Stimulated activated CD4-positive, alpha-beta T cell treated with anti-CD3 and anti-CD28 coated beads, Interleukin-12 subunit alpha, Interleukin-12 subunit beta, amount 100 ng/mL, for 24 hours (primary cell): ENCODE data around the gene UBASH3B.

Experiments used
- DNase-seq, 2 experiments: peaks; one replicate each; pipeline ENCODE4 v3.0.0-alpha.2; 2020; ENCODE audit warnings: low read depth in 2 of 2

Gene UBASH3B

DNA sequence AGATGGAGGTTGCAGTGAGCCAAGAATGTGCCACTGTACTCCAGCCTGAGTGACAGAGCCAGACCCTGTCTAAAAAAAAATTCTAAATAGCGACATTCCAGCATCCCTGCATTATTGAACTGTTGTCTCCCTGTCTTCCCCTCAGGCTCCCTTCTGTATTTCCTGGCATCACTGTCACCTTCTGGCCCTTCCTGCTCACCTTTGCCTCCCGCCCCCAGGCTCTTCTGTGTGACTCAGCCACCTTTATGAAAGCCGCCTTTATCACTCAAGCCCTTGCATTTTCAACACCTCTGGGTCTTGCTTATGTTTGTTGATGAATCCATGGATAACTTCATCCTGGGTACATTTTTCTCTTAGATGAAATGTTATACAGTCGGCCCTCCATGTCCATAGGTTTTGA, 21.1 kb downstream of the UBASH3B start:
- no peak for DNase-seq

DNA sequence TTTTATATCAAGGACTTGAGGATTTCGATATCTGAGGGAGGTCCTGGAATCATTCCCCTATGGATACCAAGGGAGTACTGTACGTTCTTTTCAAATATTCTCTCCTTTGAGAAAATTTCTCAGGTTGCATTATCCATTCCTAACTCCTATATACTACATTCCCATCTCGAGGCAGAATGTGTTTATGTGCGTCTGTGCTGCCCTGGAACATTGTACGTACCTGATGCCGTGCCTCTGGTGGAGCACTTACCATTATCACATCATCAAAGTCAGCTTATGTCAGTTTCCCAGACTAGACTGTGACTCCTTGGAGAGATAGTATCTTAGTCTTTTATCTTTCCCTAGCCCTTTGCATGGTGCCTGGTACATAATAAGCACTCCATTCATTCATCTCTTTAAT, 21.7 kb downstream of the UBASH3B start:
- DNase-seq: no peak

DNA sequence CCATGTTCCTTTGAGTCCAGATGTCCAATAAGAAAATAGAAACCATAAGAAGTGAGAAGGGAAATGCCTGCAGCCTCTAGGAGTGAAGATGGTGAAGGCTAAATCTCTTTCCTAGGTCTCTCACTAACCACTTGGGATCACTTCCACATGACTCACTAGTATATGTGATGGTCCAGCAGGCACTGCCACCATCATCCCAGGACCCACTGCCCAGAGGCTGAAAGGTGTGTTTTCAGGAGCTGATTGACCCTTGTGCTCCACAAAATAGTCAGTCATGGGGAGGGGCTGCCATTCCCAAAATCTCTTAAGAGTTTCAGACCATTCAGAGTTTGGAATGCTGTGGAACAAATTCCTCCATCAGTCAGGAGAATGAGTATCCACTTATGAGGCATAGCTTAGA, 22.9 kb downstream of the UBASH3B start:
- no peak for DNase-seq

GRCh38 chr11:122679466-122679865, 23.9 kb downstream of the UBASH3B start:
- no peak for DNase-seq

- no peak for DNase-seq
Observed at GRCh38 chr11:122681070-122681469, 25.5 kb downstream of the UBASH3B start.

DNA sequence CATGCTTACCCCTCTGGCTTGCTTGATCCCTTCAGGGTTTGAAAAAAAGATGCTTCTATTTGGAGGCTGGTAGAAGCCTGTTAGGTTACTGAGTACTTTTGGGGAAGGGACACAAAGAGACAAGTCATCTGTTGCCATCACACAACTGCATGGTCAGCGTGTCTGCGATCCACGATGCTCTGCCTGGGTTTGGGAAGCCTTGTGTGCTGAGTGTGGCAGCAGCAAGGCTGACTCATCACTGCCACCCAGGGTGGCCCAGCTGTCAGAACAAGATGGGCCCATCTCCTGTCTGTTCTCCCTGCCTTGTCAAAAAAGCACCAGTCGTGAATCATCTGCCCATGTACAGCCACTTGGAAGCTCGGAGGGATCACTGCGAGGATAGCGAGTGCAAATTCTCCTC, 26.2 kb downstream of the UBASH3B start:
- DNase-seq: no peak

DNA sequence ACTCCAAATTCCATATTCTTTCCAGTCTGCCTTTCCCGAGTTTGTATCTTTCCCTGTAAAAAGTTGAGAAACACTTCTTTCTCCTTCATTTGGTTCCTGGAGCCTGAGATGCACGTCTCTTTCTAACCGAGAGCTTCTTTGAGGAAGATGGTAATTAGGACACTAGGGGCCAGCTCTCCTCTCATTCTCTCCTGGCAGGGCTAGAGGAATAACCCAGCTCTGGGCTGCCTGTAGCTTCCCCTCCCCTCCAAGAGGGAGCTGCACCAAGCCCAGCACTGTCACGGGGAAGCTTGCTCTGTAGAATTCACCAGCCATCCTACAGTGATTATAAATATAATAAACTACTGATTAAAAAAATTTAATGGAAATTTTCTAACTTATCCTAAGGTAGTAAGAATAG, 26.9 kb downstream of the UBASH3B start:
- DNase-seq: no peak

DNA sequence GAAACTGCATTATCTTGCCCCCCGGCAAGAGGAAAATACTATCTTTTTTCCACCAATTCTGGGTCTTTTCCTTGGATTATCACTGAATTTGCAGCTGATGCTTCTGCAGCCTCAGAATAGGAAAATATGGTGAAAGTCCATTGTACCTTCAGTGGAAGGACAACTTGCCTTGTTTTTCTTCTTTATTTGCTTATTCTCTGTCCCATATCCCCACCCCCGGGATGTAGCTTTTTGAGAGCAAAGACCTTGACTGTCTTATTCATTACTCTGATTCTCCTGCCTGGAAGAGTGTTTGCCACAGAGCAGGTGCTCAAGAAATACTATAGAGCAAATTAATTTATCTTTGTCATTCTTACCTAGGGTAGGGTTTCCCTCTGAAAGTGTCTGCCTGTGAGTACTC, 29.5 kb downstream of the UBASH3B start:
- DNase-seq: no peak

- no peak for DNase-seq
Observed at GRCh38 chr11:122686111-122686510, 30.6 kb downstream of the UBASH3B start.

- no peak for DNase-seq
Observed at GRCh38 chr11:122690384-122690783, 34.9 kb downstream of the UBASH3B start.

DNA sequence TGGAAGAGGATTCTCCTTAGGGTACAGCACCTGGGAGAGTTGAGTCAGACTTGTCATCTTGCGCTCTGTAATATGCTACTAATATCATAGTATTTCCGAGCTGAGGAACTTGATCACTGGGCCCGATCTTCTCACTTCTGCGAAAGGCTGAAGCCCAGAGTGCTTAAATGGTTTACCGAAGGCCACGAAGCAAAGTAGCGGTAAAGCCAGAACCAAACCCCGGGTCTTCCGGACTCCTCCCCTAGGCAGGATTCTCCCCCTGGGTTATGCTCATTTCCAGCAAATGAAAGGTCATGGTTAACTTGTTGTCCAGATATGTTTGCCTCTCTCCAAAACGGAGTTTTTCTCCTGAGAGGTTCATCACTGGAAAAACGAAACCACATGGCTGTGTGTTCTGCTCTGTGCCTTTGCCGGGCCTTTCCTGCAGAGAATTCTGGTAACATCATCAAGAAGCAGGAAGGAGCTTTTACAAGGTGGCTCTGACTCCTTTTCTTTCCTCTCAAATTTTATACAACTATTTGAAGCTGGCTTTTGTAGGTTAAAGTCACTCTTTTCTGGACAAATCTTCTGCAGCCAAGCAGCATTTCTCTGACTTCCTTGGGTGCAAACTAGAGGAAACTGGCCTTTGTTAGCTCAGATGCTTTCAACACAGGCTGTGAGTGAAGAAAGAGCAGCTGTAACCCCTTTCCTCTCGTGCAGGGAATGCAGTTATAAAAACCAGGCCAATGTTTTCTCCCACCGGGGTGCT, 35.5 kb downstream of the UBASH3B start:
- DNase-seq: no peak

DNA sequence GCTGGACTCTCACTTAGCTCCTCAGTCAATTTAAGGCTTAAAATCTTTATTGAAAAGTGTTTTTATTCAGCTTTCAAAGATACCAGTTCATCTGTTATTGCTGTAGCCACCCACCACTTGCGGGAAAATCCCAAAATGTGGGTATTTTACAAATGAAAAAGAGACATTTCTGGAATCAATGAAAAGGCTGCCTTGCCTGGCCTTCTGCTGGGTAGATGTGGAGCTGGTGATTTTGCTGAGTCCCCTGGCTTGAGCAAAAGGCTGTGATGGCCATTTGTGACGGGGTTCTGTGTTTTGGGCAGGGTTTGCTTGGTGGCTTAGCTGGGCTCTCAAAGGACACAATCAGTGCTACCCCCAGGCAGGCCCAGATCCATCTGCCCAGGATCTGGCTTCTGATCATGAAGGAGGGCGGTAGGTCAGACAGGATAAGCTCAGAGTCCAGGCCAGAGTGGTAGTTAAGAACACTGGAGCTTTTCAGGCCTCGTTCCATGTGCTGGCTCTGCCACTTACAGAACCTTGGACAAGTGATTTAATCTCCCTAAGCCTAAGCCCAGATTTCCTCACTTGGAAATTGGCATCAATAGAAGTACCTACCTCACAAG, 36.1 kb downstream of the UBASH3B start:
- no peak for DNase-seq

- no peak for DNase-seq
Observed at GRCh38 chr11:122692444-122692843, 36.9 kb downstream of the UBASH3B start.

DNA sequence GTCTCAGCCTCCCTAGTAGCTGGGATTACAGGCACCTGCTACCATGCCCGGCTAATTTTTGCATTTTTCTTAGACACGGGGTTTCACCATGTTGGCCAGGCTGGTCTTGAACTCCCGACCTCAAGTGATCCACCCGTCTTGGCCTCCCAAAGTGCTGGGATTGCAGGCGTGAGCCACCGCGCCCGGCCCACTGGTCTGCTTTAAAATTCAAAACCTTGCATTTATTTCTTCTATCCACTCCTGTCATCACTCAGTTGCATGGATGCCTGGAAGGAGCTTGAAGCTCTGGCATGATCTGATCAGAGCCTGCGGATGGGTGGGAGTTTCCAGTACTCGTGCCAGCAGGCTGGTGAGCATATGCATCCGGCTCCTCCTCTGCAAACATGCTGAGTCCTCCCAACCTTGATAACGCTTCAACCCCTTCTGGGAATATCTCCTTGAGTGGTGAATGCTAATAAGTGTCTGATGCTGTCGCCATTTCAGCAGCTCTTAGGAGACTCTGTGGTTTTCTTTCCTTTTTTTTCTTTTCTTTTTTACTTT, 39.6 kb downstream of the UBASH3B start:
- DNase-seq: no peak

GRCh38 chr11:122696662-122697061, 41.1 kb downstream of the UBASH3B start:
- DNase-seq: peak; percentile 45 to 50

DNA sequence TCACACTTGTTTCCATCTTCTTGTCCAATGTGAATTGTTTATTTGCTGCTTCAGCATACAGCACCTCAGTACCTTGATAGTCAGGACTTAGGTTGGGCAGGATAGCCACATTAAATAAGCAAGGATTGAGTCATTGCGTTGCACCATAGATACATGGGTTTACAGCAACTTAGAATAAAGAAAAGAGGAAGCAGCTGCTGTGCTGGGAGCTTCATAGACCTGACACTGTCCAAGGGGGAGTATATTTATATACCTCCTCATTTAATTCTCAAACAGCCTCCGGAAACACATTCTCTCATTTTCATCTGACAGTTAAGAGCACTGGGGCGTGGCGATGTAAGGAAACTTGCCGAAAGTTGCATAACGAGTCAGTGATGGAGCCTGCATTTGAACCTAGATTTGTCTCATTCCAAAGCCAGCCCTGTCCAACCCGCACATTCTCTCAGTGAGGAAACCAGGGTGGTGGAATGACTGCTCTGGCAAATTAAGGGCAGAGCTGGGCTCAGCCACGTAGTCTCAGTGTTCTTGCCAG, 42.2 kb downstream of the UBASH3B start:
- DNase-seq: no peak

DNA sequence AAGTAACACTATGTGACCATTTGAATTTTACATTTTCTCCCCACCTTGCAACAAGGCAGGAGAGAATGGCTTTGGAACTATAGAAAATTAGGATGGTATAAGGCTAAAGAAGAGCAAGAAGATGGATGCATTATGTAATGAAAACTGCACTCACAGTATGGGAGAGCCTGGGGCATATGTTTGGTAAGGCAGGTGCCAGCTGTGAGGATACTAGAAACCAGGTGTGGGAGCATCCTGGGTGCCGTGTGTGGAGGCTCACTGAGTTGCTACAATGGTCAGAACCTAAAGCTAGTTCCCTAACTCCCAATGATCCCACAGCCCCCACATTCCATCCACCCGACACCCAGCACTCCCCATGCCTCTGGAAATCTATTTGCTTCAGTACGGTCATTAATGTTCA, 42.9 kb downstream of the UBASH3B start:
- DNase-seq: no peak

- DNase-seq: no peak
Observed at GRCh38 chr11:122700666-122701065, 45.1 kb downstream of the UBASH3B start.

GRCh38 chr11:122701143-122701542, 45.6 kb downstream of the UBASH3B start:
- DNase-seq: no peak

- no peak for DNase-seq
Observed at GRCh38 chr11:122703541-122704272, 48.2 kb downstream of the UBASH3B start.

DNA sequence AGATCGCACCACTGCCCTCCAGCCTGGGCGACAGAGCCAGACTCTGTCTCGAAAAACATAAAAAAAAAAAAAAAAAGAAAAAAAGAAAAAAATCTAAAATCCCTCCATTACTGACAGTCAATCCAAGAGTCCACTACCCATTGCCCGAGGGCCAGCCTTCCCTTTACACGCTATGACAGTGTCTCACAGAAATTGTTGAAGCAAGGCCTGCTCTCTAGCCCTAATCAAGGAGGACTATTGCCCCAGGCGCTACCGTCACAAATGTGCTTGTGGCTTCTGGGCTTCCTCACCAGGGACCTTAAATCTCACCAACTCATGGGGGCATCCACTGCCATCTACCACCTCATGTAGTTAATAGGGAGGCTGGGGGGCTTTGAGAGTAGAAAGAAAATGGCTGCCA, 49.9 kb downstream of the UBASH3B start:
- no peak for DNase-seq

- no peak for DNase-seq
Observed at GRCh38 chr11:122706291-122707088, 51.0 kb downstream of the UBASH3B start.
